ENCODE measurements around the gene ICAM4.

GRCh38 chr19:10292206-10292788 lies 5.5 kb downstream of the ICAM4 start:
- TF ChIP-seq EZH2 (IDR thresholded peaks at IDR 0.05; ENCODE audit: insufficient read depth, poor library complexity, severe bottlenecking) (no peak), EZH2phosphoT487 (IDR thresholded peaks at IDR 0.05; ENCODE audit: insufficient read depth, low read depth) (no peak)
